ENCODE data around the gene METAP1.
"Not testable (repeated sequence)": the region's sequence is repeated elsewhere in the genome, so short reads cannot be mapped to it uniquely, and the experiment has no call there.

METAP1 gene

DNA sequence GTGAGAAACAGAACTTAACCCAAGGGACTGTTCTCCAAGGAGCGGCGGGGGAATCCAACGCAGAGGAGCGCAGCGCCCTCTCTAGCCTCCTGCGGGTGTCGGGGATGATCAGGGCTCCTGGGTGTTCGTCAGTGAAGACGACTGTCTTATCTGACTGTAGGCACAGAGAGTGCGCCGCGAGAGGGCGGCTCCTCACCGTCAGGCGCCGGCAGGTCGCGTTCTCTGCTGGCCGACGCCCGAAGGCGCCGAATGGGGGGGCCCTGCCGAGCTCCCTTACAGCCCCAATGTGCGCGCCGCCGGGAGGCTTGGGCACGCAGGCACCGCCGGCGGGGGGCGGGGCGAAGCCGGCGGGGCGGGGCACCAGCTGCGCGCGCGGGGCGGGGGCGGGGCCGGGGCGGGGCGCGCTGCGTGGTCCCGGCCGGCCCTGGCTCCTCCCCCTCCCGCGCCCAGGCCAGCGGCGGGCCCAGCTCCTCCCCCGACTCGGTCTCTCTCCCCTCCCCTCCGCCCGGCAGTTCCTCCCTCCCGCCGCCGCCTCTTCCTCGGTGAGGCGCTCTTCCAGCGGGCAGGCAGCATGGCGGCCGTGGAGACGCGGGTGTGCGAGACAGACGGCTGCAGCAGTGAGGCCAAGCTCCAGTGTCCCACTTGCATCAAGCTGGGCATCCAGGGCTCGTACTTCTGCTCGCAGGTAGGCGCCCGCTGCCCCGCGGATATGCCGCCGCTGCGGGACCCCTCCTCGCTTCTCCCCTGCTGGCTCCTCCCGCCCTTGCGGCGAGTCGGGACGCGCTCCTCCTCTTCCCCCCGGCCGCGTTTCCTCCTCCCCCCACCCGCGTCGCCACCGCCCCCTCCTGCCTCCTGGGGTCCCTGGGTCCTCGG, at the start of gene METAP1:
TSS of gene METAP1 (plus strand) at position 539 of the 873 bp plus-strand sequence. CDS start at position 572, 33 bp downstream.
- peak; percentile 69 to 90 for DNase-seq

DNA sequence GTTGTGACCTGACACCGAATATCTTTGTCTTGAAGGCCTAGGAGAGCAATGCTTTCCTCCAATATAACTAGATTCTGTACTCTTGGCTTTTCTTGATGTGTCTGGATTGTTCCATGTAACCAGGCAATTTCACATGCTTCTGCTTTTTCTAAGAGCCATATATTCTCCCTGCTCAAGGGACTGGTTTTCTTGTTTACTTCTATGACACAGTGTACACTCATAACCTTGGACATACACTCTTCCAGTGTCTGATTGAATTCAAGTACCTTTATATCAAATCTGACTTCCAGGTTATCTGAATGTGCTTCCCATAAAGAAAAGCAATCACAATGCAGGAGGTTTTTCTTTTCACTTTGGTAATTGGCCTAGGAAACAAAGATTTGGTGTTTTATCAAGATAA, 49.2 kb upstream of the METAP1 start:
- no peak for DNase-seq

DNA sequence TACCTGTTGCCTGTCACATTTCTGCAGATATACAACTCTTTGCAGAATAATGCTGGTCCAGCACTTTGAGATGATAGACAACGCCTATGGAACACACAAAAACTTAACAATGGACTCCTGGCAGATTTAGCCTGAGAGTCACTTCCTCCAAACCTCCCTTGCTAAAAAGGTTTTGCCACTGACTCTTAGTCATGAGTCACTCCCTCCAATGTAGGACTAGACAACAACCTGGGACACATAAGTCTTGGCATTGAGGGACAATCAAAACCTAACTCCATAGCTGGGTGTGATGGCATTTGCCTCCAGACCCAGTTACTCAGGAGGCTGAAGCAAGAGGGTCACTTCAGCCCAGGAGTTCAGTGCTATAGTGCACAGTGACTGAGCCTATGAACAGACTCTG, 44.6 kb upstream of the METAP1 start:
- DNase-seq: no peak

DNA sequence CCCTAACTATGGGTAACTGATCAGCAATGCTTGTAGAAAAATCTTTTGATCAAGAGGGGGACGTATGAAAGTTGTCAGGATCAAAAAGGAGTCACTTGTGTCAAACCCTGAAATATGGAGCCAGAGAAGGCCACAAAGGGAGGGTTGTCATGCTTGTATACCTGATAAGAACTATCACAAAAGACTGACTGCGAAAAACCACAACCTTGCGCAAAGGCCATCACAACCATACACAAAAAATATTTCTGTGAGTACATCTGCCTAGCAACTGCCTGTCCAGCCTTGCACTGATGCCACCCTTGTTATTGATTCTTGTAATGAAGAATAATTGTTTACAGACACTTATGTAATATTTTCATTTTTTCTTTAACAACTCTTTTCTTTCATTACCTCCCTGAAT, 43.8 kb upstream of the METAP1 start:
- no peak for DNase-seq

DNA sequence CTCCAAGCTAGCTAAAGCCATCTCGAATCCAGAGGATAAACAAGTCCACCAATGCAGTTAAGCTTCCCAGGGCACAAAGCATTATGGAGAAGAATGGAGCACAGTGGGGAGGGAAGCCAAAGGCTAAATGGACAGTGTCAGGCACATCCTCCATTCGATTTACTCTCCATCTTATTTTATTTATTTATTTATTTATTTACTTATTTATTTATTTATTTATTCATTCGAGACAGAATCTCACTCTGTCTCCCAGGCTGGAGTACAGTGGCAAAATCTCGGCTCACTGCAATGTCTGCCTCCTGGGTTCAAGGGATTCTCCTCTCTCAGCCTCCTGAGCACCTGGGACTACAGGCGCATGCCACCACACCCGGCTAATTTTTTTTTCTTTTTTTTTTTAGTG, 40.3 kb upstream of the METAP1 start:
- no peak for DNase-seq

DNA sequence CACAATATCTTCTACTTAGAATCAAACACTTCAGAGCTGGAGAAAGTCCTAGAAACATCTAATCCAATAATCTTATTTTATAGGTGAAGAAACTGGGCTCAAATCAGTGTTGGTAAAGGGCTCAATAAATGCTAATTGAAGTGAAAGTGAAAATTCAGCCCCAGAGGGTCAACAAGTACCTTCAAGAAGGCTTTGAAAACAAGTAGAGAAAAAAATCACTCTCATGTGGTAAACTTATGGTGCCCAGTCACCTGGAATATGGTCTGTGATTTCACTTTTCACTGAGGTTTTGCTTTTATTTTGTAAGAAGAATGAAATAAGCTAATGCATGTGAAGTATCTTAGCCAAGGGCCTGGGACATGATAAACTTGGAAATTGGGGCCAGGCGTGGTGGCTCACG, 37.5 kb upstream of the METAP1 start:
- DNase-seq: no peak

DNA sequence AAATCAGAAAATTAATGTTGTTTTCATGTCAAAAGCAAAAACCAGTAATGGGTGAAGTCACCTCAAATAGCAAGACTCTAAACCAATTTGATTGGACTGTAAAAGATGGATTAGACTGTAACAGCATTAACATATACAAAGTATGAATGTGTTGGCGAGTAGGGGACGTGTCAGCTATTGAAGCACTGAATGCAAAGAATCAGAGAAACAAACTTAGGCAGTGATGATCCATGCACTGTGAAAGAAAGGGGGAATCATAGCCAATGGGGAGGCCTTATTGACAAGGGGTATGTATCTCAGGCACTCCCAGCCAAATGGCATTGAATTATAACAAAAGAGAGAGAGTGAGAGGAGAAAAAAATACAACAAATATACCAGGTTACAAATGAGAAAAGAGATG, 36.1 kb upstream of the METAP1 start:
- DNase-seq: no peak

DNA sequence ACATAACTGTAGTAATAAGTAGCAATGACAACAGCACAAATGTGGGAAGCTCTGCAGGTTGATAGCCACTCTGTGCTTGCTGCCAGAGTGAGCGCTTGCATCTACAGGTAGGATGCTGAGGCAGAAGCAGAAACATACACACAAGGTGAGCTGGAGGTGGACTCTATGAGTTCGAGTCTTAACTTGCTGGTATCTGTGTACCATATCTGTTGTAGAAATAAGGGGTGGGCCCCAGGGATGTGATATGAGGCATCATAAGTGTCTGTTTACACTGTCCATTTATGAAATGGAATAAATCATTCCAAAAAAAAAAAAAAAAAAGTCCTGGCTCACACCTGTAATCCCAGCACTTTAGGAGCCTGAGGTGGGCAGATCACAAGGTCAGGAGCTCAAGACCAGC, 33.8 kb upstream of the METAP1 start:
- no peak for DNase-seq

DNA sequence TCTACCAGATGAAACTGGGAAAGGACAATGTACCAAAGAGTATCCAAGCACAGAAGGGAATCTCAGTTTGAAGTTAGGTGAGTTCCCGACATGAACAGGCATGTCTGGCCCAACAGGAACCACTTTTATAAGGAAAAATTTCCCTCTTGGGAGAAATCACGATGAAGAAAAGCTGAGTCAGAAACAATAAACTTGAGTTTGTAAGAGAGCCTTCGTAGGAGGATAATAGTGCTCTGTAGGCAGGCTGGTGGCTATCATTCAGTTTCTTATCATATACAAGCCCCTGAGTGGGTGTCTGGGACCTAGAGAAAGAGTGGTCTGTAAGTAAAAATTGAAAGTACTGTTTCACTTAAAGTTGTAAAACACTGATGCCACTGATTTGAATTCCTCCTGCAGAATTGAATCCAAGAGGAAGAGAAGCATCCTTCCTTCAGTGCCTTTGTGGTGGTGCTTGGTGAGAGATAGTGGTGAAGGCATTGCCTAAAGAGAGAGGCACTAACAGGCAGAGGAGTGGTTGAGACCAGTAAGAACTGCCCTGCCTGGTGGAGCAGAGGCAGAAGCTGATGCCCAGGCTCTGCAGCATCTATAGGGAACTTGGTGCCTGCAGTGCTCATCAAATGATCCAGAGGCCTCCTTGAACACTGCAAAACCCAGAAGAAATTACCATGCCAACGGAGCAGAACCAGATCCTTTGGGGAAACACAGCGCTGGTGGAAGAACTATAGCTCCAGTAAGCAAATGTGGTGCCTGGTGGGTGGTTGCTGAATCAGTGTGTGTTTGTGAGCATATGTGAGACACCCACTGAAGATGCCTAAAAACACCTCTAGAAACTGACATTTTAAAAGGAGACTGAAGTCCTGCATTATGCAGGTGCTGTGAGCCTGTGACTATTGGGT, 31.7 kb upstream of the METAP1 start:
- no peak for DNase-seq

DNA sequence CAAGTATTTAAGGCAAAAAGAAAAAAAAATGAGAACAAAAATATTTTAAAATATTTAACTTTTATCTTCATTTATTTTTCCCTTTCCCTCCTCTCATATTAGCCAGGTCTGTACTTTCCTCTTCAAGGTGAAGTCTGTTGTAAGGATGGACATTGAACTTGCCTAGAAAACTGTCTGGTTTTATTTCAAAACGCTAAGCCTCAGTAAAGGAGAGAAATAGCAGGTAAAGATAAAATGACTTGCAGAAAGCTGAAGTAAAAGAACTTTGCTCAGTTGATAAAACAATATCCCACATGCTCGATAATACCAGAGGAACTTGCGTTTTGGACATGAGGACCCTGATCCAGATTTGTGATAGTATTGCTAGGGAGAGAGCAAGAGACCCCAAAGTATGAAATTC, 28.6 kb upstream of the METAP1 start:
- no peak for DNase-seq

DNA sequence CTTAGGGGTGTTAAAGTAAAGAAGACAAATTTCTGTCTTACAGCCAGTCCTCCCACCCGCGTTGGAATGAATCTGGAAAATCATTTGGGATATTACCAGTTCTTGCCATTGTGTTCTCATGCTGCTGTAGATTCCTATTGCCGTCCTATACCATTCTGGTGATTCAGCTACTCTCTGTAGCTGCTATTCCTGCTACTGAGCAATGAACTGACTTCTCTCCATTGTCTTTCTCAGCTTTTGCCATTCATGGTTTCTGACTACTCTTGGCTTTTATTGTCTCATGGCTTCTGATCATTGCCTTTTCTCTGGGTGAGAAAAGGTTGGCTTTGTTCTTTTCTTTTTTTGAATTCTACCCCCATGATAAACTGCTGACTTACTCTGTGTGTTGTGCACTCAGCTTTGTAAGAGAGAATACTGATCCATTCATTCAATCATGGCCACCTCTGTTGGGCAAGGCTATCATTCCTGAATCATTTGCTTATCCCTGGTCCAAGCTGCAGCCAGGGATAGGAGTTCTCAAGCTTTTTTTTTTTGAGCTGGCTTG, 27.7 kb upstream of the METAP1 start:
- no peak for DNase-seq

DNA sequence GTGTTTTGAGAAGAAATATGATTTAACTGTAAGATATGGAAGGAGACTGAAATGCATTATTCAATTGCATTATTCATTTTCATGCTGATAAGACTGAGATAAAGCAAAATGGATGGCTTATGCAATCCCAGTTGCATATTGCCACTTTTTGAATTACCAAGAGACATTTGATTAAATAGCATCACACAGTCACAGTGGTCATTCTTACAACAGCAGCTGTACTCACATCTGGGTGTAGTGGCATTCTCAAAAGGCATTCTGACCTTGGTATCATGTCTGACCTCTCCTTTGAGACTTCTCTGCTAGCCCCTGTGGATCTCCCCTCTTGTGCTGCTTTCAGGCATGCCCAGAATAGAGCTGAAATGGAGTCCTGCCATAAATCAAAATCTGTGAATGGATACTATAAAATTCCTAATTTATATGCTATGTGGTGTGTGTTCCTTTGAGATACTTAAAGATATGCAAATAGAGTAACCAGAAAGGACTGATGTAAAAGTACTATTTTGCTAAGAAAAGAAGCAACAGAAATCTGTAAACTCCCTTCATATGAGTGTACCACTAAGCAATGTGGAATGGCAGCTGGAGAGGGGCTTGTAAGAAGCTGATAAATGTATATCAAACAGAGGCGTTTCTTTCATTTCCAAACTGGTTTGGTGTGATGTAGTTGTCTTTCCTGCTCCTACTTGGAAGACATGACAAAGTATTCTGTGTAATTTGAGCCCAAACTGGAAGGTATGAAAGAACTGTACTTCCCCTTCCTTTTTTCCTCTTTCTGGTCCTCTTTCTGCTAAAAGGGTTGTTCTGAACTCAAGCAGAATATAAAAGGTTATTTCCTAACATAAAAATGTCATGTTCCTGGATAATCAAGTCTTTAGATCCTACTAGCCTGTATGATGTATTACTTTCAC, 25.4 kb upstream of the METAP1 start:
- DNase-seq: no peak

DNA sequence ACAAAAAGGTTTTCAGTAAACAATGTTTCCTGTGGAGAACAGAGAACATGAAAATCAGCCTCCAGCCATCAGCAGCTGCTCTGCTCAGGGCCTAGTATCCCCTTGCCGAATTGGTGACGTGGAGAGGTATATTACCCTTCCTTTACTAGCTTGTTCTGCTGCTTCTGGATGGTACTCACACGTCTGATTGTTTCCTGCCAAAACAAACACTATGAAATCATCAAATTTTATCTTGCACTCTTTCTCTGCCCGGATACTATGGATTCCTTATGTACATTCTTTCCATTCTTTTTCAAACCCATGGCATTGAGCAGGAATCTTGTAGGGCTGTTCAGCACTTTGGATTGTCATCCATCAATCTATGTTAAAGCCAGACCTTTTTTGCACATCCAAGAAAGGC, 18.8 kb upstream of the METAP1 start:
- DNase-seq: no peak

DNA sequence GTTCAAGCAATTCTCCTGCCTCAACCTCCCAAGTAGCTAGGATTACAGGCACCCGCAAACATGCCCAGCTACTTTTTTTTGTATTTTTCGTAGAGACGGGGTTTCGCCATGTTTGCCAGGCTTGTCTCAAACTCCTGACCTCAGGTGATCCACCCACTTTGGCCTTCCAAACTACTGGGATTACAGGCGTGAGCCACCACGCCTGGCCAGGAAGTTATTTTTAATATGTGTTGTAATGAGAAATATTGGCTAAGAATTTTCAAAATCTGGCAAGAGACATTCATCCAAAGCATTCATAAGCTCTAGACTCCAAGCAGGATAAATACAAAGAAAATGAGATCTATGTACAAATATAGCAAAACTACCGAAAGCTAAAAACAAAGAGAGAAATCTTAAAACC, 18.0 kb upstream of the METAP1 start:
- DNase-seq: no peak

DNA sequence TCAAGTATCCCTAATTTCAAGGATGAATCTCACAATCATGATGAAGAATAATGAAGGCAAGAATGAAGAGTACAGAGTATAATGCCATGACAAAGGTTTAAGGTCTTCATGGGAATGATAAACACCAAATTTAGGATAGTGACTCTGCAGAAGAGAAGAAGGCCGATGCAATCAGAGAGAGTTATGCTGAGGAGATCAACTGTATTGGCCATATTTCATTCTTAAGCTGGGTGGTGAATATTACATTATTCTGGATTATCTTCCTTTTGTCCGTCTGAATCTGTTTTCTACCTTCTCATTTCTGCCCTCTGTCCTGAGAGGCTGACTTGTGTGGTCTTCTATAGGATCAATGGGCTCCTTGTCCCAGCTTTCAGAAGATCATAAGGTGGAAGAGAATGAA, 7.8 kb upstream of the METAP1 start:
- no peak for DNase-seq

DNA sequence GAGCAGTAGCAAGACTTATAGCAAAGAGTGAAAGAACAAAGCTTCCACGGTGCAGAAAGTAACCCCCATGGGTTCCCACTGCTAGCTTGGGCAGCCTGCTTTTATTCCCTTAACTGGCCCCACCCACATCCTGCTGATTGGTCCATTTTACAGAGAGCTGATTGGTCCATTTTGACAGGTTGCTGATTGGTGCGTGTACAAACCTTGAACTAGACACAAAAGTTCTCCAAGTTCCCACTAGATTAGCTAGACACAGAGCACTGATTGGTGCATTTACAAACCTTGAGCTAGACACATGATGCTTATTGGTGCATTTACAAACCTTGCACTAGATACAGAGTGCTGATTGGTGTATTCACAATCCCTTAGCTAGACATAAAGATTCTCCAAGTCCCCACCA, 2.7 kb upstream of the METAP1 start:
- DNase-seq: not testable (repeated sequence)

DNA sequence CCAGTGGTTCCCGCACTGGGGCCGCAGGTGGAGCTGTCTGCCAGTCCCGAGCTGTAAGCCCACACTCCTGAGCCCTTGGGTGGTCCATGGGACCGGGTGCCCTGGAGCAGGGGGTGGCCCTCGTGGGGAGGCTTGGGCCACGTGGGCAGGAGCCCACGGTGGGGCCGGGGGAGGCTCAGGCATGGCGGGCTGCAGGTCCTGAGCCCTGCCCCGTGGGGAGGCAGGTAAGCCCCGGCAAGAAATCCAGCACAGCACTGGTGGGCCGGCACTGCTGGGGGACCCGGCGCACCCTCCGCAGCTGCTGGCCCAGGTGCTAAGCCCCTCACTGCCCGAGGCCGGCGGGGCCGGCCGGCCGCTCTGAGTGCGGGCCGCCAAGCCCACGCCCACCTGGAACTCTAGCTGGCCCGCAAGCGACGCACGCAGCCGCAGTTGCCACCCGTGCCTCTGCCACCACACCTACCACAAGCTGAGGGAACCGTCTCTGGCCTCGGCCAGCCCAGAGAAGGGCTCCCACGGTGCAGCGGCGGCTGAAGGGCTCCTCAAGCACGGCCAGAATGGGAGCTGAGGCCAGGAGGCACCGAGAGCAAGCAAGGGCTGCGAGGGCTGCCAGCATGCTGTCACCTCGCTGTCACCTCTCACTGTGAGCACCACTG, 2.0 kb upstream of the METAP1 start:
- no peak for DNase-seq

DNA sequence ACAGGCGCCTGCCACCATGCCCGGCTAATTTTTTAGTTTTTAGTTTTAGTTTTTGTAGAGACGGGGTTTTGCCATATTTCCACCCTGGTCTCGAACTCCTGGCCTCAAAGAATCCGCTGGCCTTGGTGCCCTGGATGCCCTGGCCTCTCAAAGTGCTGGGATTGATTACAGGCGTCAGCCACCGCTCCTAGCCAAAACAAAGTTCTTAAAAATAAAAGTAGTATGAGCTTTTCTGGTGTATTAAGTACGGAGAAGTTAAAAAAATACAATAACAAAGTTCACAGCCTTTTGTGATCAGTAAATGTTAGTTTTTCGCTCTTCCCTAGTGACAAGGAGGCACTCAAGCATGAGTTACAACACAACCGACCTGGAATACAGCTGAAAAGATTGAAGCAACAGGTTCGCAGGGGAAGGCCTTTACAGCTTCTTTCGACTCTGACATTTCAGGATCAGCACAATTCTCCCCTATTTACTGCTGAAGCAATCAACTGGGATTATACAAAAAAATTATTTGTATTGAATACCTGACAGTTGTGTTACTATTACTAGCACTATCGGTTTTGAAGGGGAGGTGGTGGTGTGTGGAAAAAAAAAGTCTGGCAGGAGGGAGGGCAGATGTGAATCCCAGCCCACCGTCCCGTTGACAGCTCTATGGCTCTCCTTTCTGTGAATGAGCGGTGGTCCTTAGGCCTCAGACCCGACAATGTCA, 893 bp upstream of the METAP1 start:
- DNase-seq: no peak

DNA sequence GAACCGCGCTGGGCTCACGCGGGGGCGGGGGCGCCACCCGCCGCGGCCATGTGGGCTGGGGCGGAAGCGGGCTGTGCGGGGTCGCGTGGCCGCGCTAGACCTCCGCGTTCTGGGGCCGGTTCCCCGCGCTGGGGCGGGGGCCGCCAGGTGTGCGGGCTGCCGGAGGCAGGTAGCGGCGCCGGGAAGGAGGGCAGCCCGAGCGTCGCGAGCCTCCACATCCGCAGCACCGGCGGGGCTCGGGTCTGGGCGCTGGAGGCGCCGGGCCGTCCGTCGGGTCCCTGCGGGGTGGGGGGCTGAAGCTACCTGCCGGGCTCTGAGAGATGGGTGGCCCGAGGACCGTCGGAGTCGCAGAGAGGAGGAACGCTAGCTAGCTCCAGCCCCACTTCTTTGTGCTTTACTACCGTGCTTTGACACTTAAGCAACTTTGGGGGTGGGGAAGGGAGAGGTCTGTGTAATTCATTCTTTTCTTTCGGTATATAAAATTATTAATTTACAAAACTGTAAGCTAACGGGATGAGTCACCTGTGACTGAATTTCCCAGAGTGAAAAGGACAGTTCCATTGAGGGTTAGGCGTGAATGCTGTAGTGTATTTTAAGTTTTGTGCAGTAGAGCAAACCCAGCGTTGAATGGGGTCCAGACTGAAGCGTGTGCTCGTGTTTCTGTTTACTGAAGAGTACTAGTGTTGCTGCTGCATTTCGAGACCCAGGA, 689 bp downstream of the METAP1 start:
- DNase-seq: no peak

DNA sequence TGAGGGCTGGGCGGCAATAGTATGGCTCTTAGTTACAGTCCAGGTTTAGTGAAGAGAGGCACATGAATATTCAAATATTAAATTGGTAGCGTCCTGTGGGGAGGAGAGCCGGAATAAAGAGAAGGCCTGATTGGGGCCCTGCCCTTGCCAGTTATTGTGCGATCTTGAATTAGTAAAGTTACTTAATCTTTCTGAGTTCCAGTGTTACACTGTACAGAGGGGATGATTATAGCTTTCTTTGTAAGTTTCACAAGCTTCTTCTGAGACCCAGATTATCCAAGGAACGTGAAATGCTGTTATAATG, 1.2 kb downstream of the METAP1 start:
- DNase-seq: no peak

DNA sequence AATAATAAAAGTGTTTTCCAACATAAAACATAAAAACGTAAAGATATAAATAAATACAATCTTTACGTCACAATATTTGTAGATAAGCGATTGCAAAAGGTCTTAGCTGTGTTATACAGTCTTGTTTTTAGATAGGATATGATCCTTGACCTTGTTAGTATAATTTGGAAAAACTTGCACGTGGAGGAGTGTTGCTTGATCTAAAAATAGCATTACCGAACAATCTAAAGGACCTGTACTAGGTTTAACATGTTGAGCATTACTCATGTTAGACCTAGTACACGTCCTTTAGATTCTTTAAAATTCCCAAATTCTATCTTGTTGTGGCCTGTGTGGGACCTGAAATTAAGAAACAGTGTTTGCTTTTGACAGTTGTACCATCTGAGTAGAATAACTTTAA, 1.6 kb downstream of the METAP1 start:
- no peak for DNase-seq

All from NCI-H187 (cell line).